ENCODE measurements around the gene C2orf92. TPM values are rescaled to one million over a fixed set of nuclear protein-coding genes. Genes with fewer than 3 reads are reported as not detected.

Gene C2orf92
- total and polyA plus RNA-seq, 2 donors (not counting 3 experiments of a cell fraction or from before 2014, with no cell fraction given) = 1.8 to 7.9 TPM

DNA sequence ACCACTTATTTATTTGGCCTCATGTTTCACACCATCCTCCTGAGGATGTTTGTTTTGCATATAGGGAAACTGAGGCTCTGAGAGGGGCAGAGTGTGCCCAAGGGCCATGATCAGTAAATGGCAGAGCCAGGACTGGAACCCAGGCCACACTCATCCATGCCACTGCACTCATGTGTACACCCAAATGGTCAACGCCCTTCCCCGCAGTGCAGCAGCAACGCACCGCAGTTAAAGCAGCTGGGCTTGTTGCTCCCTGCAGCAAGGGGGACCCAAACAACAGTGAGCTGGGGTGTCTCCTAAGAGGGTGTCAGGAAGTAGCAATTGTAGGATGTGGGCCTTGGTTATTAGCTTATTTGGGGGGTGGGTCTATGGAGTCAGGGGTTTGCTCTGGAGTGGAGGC, 80.5 kb downstream of the C2orf92 start:
- FAIRE-seq = no peak
- Histone ChIP-seq H3K9ac (replicated peaks; ENCODE audit: extremely low read depth, insufficient read depth, low read length) (no peak overlapping the region), H3K9me1 (replicated peaks; ENCODE audit: control insufficient read depth, extremely low read depth, insufficient read depth, low read length) (no peaks in the 10 kb centered on the region), H3K4me2 (ENCODE audit: insufficient read depth, low read length) (no peak overlapping the region), H4K20me1 (replicated peaks; ENCODE audit: control insufficient read depth, extremely low read depth, insufficient read depth, low read length) (no peaks in the 10 kb centered on the region), H3K27me3 (ENCODE audit: control insufficient read depth in 2 of 2, insufficient read depth in 2 of 2, low read length in 2 of 2) (no peaks in the 10 kb centered on the region), H3K4me3 (replicated peaks in 1 of 3; ENCODE audit: insufficient read depth in 1 of 3, low read depth in 1 of 3, low read length in 3 of 3) (no peak overlapping the region), H2AFZ (ENCODE audit: low read depth, low read length) (no peak overlapping the region), H3K79me2 (ENCODE audit: control insufficient read depth, insufficient read depth, low read length) (no peaks in the 10 kb centered on the region), H3K9me3 (replicated peaks; ENCODE audit: control insufficient read depth, insufficient read depth, low read length) (no peaks in the 10 kb centered on the region), H3K27ac (ENCODE audit: insufficient read depth, low read depth, low read length) (no peak overlapping the region), H3K4me1 (ENCODE audit: control insufficient read depth, extremely low read depth, insufficient read depth, low read length) (no peaks in the 10 kb centered on the region), H3K36me3 (ENCODE audit: control insufficient read depth in 2 of 2, extremely low read depth in 1 of 2, insufficient read depth in 2 of 2, low read length in 2 of 2) (no peaks in the 10 kb centered on the region)
- intact Hi-C loops (cut with micrococcal nuclease) (no loop called here), dilution Hi-C loops (cut with MboI; ENCODE audit: extremely low pct_ligation_motif_present, low sequenced_read_pairs) (no loop called here)
- no peak for DNase-seq (ENCODE audit: low read depth, low spot score)
- no peak for TF ChIP-seq POLR2AphosphoS5 (IDR thresholded peaks at IDR 0.05; ENCODE audit: insufficient read depth, low read depth, low read length)
- TF ChIP-seq GATA2 (IDR thresholded peaks at IDR 0.05; ENCODE audit: insufficient read depth, insufficient read length, low read depth, low read length) = no peak
- no peak for TF ChIP-seq EZH2 (IDR thresholded peaks at IDR 0.05; ENCODE audit: borderline replicate concordance, low read depth, low read length, severe bottlenecking)
- ChIA-PET CTCF (interaction anchor here (1.0 kb wide), 1 partner anchor 9 kb away, joined by 3 read pairs; no protein-coding TSS in a partner anchor), POLR2A (no interaction called here)
- BruUV-seq (replicated peaks) = no TSS peak

- no TSS peak for BruUV-seq (replicated peaks)
- ChIA-PET POLR2A (no interaction called here), CTCF (interaction anchor here (0.9 to 1.9 kb wide), 3 partner anchors 11 to 55 kb away, joined by 3 to 5 read pairs (median 4); no protein-coding TSS in a partner anchor)
- TF ChIP-seq, protein P1, sequence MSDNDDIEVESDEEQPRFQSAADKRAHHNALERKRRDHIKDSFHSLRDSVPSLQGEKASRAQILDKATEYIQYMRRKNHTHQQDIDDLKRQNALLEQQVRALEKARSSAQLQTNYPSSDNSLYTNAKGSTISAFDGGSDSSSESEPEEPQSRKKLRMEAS (IDR thresholded peaks at IDR 0.05; ENCODE audit: insufficient read depth, insufficient read length) = no peak
- TF ChIP-seq FOS (IDR thresholded peaks at IDR 0.05; ENCODE audit: borderline replicate concordance, insufficient read depth, low read length) (no peak), JUN (IDR thresholded peaks at IDR 0.05; ENCODE audit: borderline replicate concordance, insufficient read depth, insufficient read length, low read depth) (no peak), EZH2 (IDR thresholded peaks at IDR 0.05; ENCODE audit: borderline replicate concordance, low read depth, low read length, severe bottlenecking) (no peak)
- H3K27me3 ChIP-seq (ENCODE audit: control insufficient read depth in 2 of 2, insufficient read depth in 2 of 2, low read length in 2 of 2) = no peaks in the 10 kb centered on the region
- H3K27ac ChIP-seq (ENCODE audit: insufficient read depth, low read depth, low read length) = no peak overlapping the region
- no peaks in the 10 kb centered on the region for H3K4me1 ChIP-seq (ENCODE audit: control insufficient read depth, extremely low read depth, insufficient read depth, low read length)
- no peak for DNase-seq (ENCODE audit: low read depth, low spot score)
- dilution Hi-C loops (cut with MboI; ENCODE audit: extremely low pct_ligation_motif_present, low sequenced_read_pairs) (no loop called here), intact Hi-C loops (cut with micrococcal nuclease) (no loop called here)
- H3K4me3 ChIP-seq (replicated peaks in 1 of 3; ENCODE audit: insufficient read depth in 1 of 3, low read depth in 1 of 3, low read length in 3 of 3) = no peak overlapping the region
- no peaks in the 10 kb centered on the region for H4K20me1 ChIP-seq (replicated peaks; ENCODE audit: control insufficient read depth, extremely low read depth, insufficient read depth, low read length)
- H3K4me2 ChIP-seq (ENCODE audit: insufficient read depth, low read length) = no peak overlapping the region
- H3K9ac ChIP-seq (replicated peaks; ENCODE audit: extremely low read depth, insufficient read depth, low read length) = no peak overlapping the region
- H3K36me3 ChIP-seq (ENCODE audit: control insufficient read depth in 2 of 2, extremely low read depth in 1 of 2, insufficient read depth in 2 of 2, low read length in 2 of 2) = peaks cover 0 to 2% of the 10 kb centered on the region in 2 experiments
- no peak overlapping the region for H2AFZ ChIP-seq (ENCODE audit: low read depth, low read length)
- FAIRE-seq = no peak
- H3K9me1 ChIP-seq (replicated peaks; ENCODE audit: control insufficient read depth, extremely low read depth, insufficient read depth, low read length) = no peaks in the 10 kb centered on the region
- no peaks in the 10 kb centered on the region for H3K79me2 ChIP-seq (ENCODE audit: control insufficient read depth, insufficient read depth, low read length)
- H3K9me3 ChIP-seq (replicated peaks; ENCODE audit: control insufficient read depth, insufficient read depth, low read length) = no peaks in the 10 kb centered on the region
Observed at GRCh38 chr2:97751752-97752151, 82.2 kb downstream of the C2orf92 start.

Small RNA genes within 50 kb of the gene (small RNA-seq; reads per million reads assigned to genes)
- 0.66 reads per million for gene RNU4-8P (ENCODE audit: insufficient read depth, insufficient read length, low read depth, low replicate concordance)

Other genes with a start within 250 kb of the C2orf92 start
- 47.0 and 79.8 TPM in 2 replicates for gene ANKRD36B, start 79.8 kb upstream of the C2orf92 start, total RNA-seq
- 9.8 and 10.9 TPM in 2 replicates for gene ANKRD36B, start 79.8 kb upstream of the C2orf92 start, polyA plus RNA-seq
- 159 and 167 TPM in 2 replicates for gene COX5B, start 23.7 kb upstream of the C2orf92 start, total RNA-seq
- gene COX5B, start 23.7 kb upstream of the C2orf92 start, polyA plus RNA-seq = 292 and 329 TPM in 2 replicates
- gene ACTR1B, start 5.7 kb upstream of the C2orf92 start, total RNA-seq = 49.8 and 50.2 TPM in 2 replicates
- gene ACTR1B, start 5.7 kb upstream of the C2orf92 start, polyA plus RNA-seq = 60.9 and 68.4 TPM in 2 replicates
- gene ZAP70, start 43.9 kb downstream of the C2orf92 start, total RNA-seq = not detected in 2 replicates
- 0.10 and 0.14 TPM in 2 replicates for gene ZAP70, start 43.9 kb downstream of the C2orf92 start, polyA plus RNA-seq

Measured in endothelial cell of umbilical vein (primary cell).